ENCODE measurements around the gene CD101.

DNA sequence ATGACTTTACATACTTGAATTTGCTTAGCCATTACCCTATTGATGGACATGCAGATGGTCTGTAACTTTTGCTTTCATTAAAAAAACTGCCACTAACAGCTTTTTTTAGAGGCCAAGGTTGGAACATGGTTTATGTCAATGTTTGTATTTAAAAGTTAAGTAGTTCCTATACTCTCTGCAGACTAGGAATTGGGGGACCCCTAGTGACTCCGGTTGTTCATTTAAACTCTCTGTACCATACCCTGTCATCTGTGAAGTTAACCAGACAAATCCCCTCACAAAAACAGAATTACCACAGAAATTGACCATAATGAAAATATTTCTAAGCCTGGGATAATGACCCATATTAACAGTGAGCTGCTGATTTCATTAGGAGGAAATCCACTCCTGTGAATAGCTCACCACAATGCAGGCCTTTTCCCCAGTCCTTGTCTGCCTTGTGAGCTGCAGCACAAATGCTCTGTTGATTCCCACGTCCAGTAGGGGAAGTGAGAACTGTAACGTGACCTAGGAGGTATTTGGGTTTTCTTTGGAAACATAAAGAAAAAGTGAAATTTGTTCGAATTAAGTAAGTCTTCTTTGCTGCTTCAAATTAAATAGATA, 30.2 kb upstream of the CD101 start:
- no peak for TF ChIP-seq TAF1 (IDR thresholded peaks at IDR 0.05; ENCODE audit: low read depth, low read length)
- no peak for TF ChIP-seq POLR2AphosphoS5 (IDR thresholded peaks at IDR 0.05; ENCODE audit: low read depth, low read length)
- no peak for TF ChIP-seq POLR2A (IDR thresholded peaks at IDR 0.05; ENCODE audit: low read depth, low read length)
- TF ChIP-seq PAX5 (IDR thresholded peaks at IDR 0.05; ENCODE audit: insufficient read depth, low read length, severe bottlenecking) = no peak
